Epithelial cell of proximal tubule (primary cell): ENCODE results near the gene IRAK1. TPM values are rescaled to one million over a fixed set of nuclear protein-coding genes. Genes with fewer than 3 reads are reported as not detected.

Source experiments
- DNase-seq: peaks from one replicate; pipeline ENCODE4 v3.0.0-alpha.2; 2011; ENCODE audit warnings: low read depth
- H3K4me3 ChIP-seq: 2 replicates; pipeline ENCODE4 v1.5.1; 2011; ENCODE audit warnings: low read depth, mild to moderate bottlenecking, low read length
- total RNA-seq: library from RNA; depleted of rRNA; stranded (reverse); fragments of >200 nt; gene quantifications from 2 replicates; pipeline ENCODE4 v1.2.3, GENCODE V29; 2015
- TF ChIP-seq, protein P1 (sequence below): conservative IDR thresholded peaks from 2 replicates; pipeline ENCODE4 v1.5.1; 2012; ENCODE audit warnings: low read depth, mild to moderate bottlenecking, low read length

Gene IRAK1
- total RNA-seq, 1 donor from 2014 or later, result 131 TPM

DNA sequence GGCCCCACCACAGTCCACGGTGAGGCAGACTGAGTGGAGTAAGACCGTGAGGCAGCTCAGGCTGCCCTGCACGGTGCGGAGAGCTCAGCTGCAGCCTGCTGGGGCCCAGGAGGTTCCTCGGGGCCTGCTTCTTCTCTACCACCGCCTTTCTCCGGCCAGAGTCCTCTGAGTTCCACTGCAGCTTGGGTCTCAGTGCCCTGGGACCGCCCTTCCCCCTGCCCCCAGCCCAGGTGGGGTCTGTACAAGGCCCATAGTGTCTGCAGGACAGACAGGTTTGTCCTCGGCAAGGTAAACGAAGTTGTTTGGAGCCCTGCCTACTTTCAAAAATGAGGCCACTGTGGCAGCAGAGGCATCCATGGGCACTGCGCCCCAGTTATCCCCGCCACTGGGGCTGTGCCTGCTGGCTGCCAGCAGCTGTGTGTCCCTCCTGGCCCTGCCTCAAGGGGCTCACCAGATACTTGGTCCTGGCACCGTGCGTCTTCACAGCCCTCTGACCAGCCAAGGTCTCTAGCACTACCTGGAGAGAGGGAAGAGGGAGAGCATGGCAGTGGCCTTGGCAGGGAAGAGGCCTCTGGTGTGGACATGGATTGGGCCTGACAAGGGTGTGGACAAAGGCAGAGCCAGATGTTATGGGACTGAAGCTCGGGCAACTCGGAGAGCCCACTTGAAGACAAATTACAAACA, 4.0 kb downstream of the IRAK1 start:
- TF ChIP-seq, protein P1, sequence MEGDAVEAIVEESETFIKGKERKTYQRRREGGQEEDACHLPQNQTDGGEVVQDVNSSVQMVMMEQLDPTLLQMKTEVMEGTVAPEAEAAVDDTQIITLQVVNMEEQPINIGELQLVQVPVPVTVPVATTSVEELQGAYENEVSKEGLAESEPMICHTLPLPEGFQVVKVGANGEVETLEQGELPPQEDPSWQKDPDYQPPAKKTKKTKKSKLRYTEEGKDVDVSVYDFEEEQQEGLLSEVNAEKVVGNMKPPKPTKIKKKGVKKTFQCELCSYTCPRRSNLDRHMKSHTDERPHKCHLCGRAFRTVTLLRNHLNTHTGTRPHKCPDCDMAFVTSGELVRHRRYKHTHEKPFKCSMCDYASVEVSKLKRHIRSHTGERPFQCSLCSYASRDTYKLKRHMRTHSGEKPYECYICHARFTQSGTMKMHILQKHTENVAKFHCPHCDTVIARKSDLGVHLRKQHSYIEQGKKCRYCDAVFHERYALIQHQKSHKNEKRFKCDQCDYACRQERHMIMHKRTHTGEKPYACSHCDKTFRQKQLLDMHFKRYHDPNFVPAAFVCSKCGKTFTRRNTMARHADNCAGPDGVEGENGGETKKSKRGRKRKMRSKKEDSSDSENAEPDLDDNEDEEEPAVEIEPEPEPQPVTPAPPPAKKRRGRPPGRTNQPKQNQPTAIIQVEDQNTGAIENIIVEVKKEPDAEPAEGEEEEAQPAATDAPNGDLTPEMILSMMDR, result no peak
- no peak for DNase-seq
- H3K4me3 ChIP-seq, result no peak overlapping the region

DNA sequence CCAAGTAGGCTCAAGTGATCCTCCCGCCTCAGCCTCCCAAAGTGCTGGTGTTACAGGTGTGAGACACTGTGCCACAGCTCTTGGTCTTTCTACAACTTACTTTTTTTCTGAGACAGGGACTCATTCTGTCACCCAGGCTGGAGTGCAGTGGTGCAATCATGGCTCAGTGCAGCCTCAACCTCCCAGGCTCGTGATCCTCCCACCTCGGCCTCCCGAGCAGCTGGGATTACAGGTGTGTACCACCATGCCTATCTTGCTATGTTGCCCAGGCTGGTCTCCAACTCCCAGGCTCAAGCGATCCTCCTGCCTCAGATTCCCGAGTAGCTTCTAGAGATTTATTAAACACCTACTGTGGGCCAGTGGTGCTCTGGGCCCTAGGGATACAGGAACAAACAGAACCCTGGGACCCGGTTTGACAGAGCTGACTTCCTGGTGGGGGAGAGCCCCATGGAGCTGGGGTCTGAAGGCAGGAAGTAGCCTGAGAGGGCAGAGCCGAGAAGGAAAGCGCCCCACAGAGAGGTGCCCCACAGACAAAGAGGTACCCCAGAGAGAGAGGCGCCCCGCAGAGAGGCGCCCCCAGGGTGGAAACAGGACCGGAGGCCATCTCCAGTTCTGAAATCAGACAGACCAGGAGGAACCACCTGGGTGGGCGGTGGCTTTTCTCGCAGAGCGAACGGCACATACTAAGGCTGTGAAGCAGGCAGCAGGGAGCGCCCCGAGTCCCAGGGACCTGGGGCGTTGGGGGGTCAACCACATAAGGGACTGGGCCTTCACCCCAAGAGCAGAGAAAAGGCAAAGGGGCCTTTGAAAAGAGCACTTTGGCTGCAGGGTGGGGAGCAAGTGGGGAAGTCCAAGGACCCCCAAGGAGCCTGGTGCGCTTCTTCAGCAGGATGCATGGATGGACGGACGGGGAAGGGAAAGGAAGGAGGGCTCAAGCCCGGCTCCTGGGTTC, 5.0 kb downstream of the IRAK1 start:
- TF ChIP-seq, protein P1, result no peak
- no peak for DNase-seq
- H3K4me3 ChIP-seq, result no peak overlapping the region

DNA sequence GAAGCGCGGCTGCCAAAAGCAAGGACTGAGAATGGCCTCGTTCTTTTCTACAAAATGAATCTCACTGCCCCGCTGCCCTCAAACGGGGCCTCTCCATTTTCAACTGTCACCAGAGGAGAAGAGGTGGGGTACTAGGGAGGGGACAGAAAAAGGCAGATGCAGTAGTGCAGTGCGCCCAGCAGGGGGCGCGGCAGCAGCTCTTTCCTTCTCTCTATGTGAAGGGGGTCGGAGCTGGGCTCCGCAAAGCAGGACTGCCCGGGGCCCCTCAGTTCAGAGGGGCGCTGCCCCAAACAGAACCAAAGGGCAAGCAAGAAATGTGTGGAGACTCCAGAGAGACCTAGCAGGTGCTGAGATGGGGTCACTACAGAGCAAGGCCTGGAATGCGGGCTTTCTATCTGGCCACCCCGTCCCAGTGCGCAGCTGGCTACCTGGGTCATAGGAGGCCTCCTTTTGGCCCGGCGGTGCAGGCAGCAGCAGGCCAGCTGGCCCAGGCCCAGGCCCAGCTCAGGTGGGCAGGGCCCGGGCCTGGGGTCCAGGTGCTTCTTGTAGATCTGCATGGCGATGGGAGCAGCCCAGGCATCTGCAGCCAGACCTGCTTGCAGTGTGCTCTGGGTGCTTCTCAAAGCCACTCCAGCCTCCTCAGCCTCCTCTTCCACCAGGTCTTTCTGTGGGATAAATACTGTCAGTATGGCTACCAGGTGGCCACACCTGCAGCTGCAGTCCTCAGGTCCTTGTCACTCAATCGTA, 5.9 kb downstream of the IRAK1 start:
- no peak for DNase-seq
- TF ChIP-seq, protein P1, result peak; percentile 74
- H3K4me3 ChIP-seq, result no peak overlapping the region

DNA sequence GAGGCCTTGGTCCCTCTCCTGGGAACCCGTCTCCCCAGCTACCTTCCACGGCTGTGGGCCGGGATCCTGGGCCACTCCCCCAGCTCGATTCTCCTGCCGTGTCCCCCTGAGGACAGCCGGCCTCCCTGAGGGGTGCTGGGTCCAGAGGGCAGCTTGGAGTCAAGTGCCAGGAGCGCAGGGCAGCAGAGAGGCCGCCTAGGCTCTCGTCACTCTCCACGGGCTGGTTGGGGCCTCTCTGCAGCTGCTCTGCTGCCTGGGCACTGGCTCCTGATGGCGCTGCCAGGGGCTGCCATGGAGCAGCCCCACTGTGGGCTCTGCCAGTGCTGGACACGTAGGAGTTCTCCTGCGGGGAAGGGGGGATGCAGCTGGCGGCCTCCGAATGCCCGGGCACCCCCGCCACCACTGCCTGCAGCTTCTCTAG, 6.7 kb downstream of the IRAK1 start:
- DNase-seq, result no peak
- H3K4me3 ChIP-seq, result no peak overlapping the region
- TF ChIP-seq, protein P1, result no peak

DNA sequence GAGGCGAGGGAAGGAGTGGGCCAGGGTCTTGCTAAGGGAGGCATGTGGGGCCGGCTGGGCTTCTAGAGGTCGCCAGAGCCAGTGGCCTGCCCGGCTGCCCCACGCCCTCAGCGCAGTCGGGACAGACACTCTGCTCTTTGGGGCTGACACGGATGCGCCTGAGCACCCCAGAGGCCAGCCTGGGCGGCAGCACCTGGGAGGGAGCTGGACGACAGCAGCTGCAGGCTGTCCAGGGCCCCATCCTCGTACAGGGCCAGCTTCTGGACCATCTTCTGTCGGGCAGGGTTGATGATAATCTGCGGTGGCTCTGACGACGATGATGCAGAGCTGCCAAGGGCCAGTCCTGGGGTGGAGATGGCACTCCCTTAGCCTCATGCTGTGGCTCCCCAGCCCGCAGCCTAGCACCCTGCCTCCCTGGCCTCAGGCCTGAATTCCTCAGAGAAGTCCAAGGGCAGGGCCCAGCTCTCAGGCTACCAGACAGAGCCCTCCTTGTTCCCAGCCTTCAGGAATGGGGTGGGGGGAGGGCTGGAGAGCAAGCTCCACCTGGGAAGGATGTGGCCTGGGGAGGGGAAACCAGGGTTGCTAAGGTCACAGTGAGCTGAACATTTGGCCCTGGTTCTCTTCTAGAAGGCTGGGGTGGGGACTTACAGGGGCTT, 7.2 kb downstream of the IRAK1 start:
- TF ChIP-seq, protein P1, result no peak
- no peak for DNase-seq
- H3K4me3 ChIP-seq, result no peak overlapping the region
